Measurements from ENCODE around the gene UBAP1. TPM values are rescaled to one million over a fixed set of nuclear protein-coding genes. Genes with fewer than 3 reads are reported as not detected.
A peak's percentile ranks its signal among the peaks of the same experiment; 100 is the strongest.

Gene UBAP1
- total RNA-seq, 2 donors from 2014 or later = 36.4 to 39.8 TPM

- Mint-ChIP-seq H3K4me3 (no peak overlapping the region), H3K9me3 (no peaks in the 10 kb centered on the region), H3K27ac (no peak overlapping the region), H3K27me3 (ENCODE audit: insufficient read depth) (no peaks in the 10 kb centered on the region), H3K36me3 (ENCODE audit: low read depth) (peaks cover 39% of the 10 kb centered on the region), H3K4me1 (no peaks in the 10 kb centered on the region)
- Histone ChIP-seq H3K9me3 (ENCODE audit: control insufficient read depth, low read length) (no peaks in the 10 kb centered on the region), H3K27me3 (ENCODE audit: control insufficient read depth, insufficient read depth, low read length, poor library complexity, severe bottlenecking) (no peaks in the 10 kb centered on the region), H3K4me1 (ENCODE audit: control insufficient read depth, insufficient read depth, low read length) (no peaks in the 10 kb centered on the region), H3K36me3 (ENCODE audit: control insufficient read depth, insufficient read depth, low read length) (peaks cover 90% of the 10 kb centered on the region), H3K9ac (ENCODE audit: extremely low read depth, low read length, poor library complexity, severe bottlenecking) (no peak overlapping the region), H3K4me3 (ENCODE audit: low read length) (no peak overlapping the region), H3K27ac (ENCODE audit: low read depth, low read length) (peak overlapping the region; percentile 17)
- no peak for TF ChIP-seq CTCF (conservative IDR thresholded peaks at IDR 0.05)
- DNase-seq = no peak
Measured at GRCh38 chr9:34252016-34252415, 73.2 kb downstream of the UBAP1 start.

GRCh38 chr9:34252670-34253459 lies 74.0 kb downstream of the UBAP1 start:
- H3K27me3 ChIP-seq (ENCODE audit: control insufficient read depth, insufficient read depth, low read length, poor library complexity, severe bottlenecking) = no peaks in the 10 kb centered on the region
- H3K9me3 Mint-ChIP-seq = no peaks in the 10 kb centered on the region
- H3K27ac ChIP-seq (ENCODE audit: low read depth, low read length) = no peak overlapping the region
- no peak overlapping the region for H3K9ac ChIP-seq (ENCODE audit: extremely low read depth, low read length, poor library complexity, severe bottlenecking)
- peak overlapping the region; percentile 21 for H3K27ac Mint-ChIP-seq
- peaks cover 38% of the 10 kb centered on the region for H3K36me3 Mint-ChIP-seq (ENCODE audit: low read depth)
- no peaks in the 10 kb centered on the region for H3K4me1 Mint-ChIP-seq
- H3K36me3 ChIP-seq (ENCODE audit: control insufficient read depth, insufficient read depth, low read length) = peaks cover 82% of the 10 kb centered on the region
- peak; percentile 99 for TF ChIP-seq CTCF (conservative IDR thresholded peaks at IDR 0.05)
- H3K9me3 ChIP-seq (ENCODE audit: control insufficient read depth, low read length) = no peaks in the 10 kb centered on the region
- 51 to 52% methylated on average over 10 of the region's 10 CpGs for WGBS, 2 experiments (ENCODE audit: insufficient coverage in 1 of 2, insufficient read length in 1 of 2)
- H3K4me1 ChIP-seq (ENCODE audit: control insufficient read depth, insufficient read depth, low read length) = no peaks in the 10 kb centered on the region
- H3K4me3 Mint-ChIP-seq = no peak overlapping the region
- H3K27me3 Mint-ChIP-seq (ENCODE audit: insufficient read depth) = no peaks in the 10 kb centered on the region
- DNase-seq = peak; percentile 93
- no peak overlapping the region for H3K4me3 ChIP-seq (ENCODE audit: low read length)

- Histone ChIP-seq H3K9me3 (ENCODE audit: control insufficient read depth, low read length) (no peaks in the 10 kb centered on the region), H3K9ac (ENCODE audit: extremely low read depth, low read length, poor library complexity, severe bottlenecking) (no peak overlapping the region), H3K4me1 (ENCODE audit: control insufficient read depth, insufficient read depth, low read length) (no peaks in the 10 kb centered on the region), H3K27ac (ENCODE audit: low read depth, low read length) (no peak overlapping the region), H3K27me3 (ENCODE audit: control insufficient read depth, insufficient read depth, low read length, poor library complexity, severe bottlenecking) (no peaks in the 10 kb centered on the region), H3K36me3 (ENCODE audit: control insufficient read depth, insufficient read depth, low read length) (peaks cover 76% of the 10 kb centered on the region), H3K4me3 (ENCODE audit: low read length) (no peak overlapping the region)
- no peak for DNase-seq
- no peak for TF ChIP-seq CTCF (conservative IDR thresholded peaks at IDR 0.05)
- Mint-ChIP-seq H3K27me3 (ENCODE audit: insufficient read depth) (no peaks in the 10 kb centered on the region), H3K4me3 (no peak overlapping the region), H3K27ac (peak overlapping the region; percentile 21), H3K9me3 (no peaks in the 10 kb centered on the region), H3K36me3 (ENCODE audit: low read depth) (peaks cover 34% of the 10 kb centered on the region), H3K4me1 (no peaks in the 10 kb centered on the region)
- WGBS, 2 experiments (ENCODE audit: insufficient coverage in 1 of 2, insufficient read length in 1 of 2) = 94 to 100% methylated on average over 2 to 3 of the region's 3 CpGs
Measured at GRCh38 chr9:34253460-34253837, 74.6 kb downstream of the UBAP1 start.

Measured in endodermal cell (in vitro differentiated cells).